Esophagus (tissue), 2 donors: ENCODE measurements around the gene VPS13D. TPM values are rescaled to one million over a fixed set of nuclear protein-coding genes. Genes with fewer than 3 reads are reported as not detected.

Experiments used
- H3K27ac ChIP-seq, 2 donors: one replicate each; pipeline ENCODE4 v1.5.1; 2013; ENCODE audit warnings: low read depth in 2 of 2, mild to moderate bottlenecking in 2 of 2, inconsistent platforms in 1 of 2, low read length in 1 of 2, moderate library complexity in 1 of 2
- H3K27me3 ChIP-seq, 2 donors: one replicate each; pipeline ENCODE4 v1.6.1; 2013; ENCODE audit warnings: low read length in 2 of 2, control low read depth in 1 of 2, mild to moderate bottlenecking in 1 of 2; ENCODE audit not compliant: insufficient read depth in 2 of 2, control insufficient read depth in 1 of 2
- H3K36me3 ChIP-seq, 2 donors: one replicate each; pipeline ENCODE4 v1.6.1; 2013; ENCODE audit warnings: low read length in 1 of 2; ENCODE audit not compliant: control insufficient read depth in 2 of 2, insufficient read depth in 2 of 2
- H3K4me1 ChIP-seq, 2 donors: one replicate each; pipeline ENCODE4 v1.6.1; 2013; ENCODE audit warnings: low read length in 1 of 2; ENCODE audit not compliant: control insufficient read depth in 2 of 2, insufficient read depth in 2 of 2
- H3K4me3 ChIP-seq, 2 donors: one replicate each; pipeline ENCODE4 v1.5.1; 2013; ENCODE audit warnings: low read length in 2 of 2, mild to moderate bottlenecking in 2 of 2, low read depth in 1 of 2, moderate library complexity in 1 of 2
- H3K9me3 ChIP-seq, 2 donors: one replicate each; pipeline ENCODE4 v1.6.1; 2013; ENCODE audit warnings: mild to moderate bottlenecking in 2 of 2, low read depth in 1 of 2, low read length in 1 of 2, moderate library complexity in 1 of 2; ENCODE audit not compliant: control insufficient read depth in 2 of 2, insufficient read depth in 1 of 2
- WGBS, 2 donors: extraction: QIAGEN DNeasy Blood & Tissue Kit; methylation state at CpG; one replicate each; pipeline ENCODE4 v1.1.7; 2013; 5-methylcytosine and 5-hydroxymethylcytosine counted together
- polyA plus RNA-seq, 2 donors: library from polyadenylated mRNA; stranded (reverse); fragments of 200-250 nt; gene quantifications; one replicate each; pipeline ENCODE4 v1.2.3, GENCODE V29; 2013
- donor health status: healthy with polysubstance abuse.
- donor health status: Bipolar disorder and iron deficiency.

The VPS13D gene
- polyA plus RNA-seq, 2 donors = 26.3 to 36.9 TPM

DNA sequence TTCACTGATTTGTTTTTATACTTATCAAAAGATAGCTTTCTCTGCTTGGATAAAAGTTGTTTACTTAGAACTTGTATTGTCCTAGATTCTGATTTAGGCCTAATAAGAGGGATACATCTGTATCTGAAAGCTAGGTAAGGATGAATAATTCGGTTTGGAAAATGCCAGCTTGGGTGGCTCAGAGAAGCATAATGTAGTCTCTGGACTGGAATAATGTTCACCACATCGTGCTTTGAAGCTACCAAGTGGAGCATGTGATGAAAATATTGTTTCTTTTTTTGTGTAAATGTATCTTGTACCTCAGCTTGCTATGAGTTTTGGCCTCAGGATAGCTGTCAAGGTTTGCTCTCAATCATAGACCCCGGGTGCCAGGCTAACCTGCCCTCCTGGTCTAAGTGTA is 49.2 kb downstream of the VPS13D start:
- no peaks in the 10 kb centered on the region for H3K4me1 ChIP-seq
- no peak overlapping the region for H3K4me3 ChIP-seq
- 85 to 86% methylated on average over 3 of the region's 3 CpGs for WGBS, 2 donors
- H3K36me3 ChIP-seq = peaks cover 22 to 23% of the 10 kb centered on the region in 2 donors
- no peak overlapping the region for H3K27ac ChIP-seq
- no peaks in the 10 kb centered on the region for H3K27me3 ChIP-seq
- H3K9me3 ChIP-seq = no peaks in the 10 kb centered on the region

DNA sequence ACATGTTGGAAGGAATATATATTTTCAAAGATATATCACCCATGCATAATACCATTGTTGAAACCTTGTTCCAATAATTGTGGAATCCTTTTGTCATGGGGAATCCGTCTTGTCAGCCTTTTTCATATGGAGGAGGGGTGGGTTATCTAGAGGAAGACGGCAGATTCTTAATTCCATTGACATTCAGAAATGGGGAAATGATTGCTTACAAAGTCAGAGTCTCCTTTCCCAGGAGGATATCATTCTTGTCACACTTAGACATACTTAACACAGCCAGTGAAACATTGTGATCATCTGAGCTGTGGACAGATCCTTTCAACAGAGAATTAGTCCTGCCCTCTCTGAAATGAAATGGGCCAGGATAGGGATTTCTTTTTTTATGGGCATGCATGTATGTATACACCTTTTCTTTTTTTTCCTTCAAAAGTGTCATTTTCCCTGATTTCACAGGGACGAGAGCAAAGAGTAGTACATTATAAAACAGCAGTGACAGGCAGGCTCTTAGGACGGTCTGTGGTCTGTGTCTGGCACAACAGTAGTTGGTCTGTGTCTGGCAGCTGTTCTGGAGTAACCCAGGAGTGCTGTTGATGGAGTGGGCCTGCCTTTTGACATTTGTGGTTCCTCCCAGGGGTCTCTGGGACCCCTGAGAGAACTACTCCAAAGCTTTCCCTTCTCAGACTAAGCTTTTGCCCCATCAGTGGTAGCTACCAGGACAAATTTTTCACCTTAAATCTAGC is 50.1 kb downstream of the VPS13D start:
- Histone ChIP-seq H3K27me3 (no peaks in the 10 kb centered on the region), H3K4me1 (no peaks in the 10 kb centered on the region), H3K27ac (no peak overlapping the region), H3K4me3 (no peak overlapping the region), H3K9me3 (no peaks in the 10 kb centered on the region), H3K36me3 (peaks cover 22 to 24% of the 10 kb centered on the region in 2 donors)
- 85 to 86% methylated on average over 4 of the region's 4 CpGs for WGBS, 2 donors

DNA sequence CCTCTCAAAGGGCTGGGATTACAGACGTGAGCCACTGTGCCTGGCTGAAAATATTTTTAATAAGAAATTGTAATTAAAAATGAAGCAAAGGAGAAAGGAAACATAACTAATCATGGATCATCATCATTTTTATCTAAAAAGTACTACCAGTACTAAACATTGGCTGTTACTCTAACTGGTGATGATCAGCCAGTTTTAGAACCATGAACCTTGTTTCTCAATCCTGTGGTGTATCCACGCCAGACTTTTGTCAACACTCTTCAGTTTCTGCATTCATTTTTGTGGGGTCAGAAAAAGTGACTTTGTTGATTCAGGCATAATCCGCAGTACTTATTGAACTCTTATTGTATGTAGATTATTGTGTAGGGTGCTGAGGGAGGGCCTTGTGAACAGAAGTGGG is 52.3 kb downstream of the VPS13D start:
- no peak overlapping the region for H3K4me3 ChIP-seq
- H3K27me3 ChIP-seq = no peaks in the 10 kb centered on the region
- no peaks in the 10 kb centered on the region for H3K9me3 ChIP-seq
- no peak overlapping the region for H3K27ac ChIP-seq
- peaks cover 18 to 25% of the 10 kb centered on the region in 2 donors for H3K36me3 ChIP-seq
- H3K4me1 ChIP-seq = no peaks in the 10 kb centered on the region
- 90 to 92% methylated on average over 3 of the region's 3 CpGs for whole genome bisulfite sequencing, 2 donors

DNA sequence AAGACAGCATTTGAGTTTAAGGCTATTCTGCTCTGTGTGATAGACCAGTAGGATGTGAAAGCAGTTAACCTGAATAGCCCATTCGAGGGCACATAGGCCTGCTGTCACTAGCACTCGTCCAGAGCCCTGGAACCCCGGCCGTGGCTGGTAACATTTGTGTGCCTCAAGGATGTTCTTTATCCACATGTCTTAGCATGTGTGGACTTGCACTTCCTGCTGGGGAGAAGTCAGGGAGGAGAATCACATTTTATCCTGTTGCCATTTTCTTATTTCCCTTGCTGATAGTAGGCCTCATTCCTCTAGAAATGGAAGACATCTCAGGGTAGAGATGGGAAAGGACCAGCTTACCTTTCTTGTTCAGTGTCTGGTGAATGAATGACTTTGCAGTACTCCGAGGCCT is 54.7 kb downstream of the VPS13D start:
- Histone ChIP-seq H3K27ac (no peak overlapping the region), H3K9me3 (no peaks in the 10 kb centered on the region), H3K4me1 (no peaks in the 10 kb centered on the region), H3K27me3 (no peaks in the 10 kb centered on the region), H3K4me3 (no peak overlapping the region), H3K36me3 (peaks cover 17 to 27% of the 10 kb centered on the region in 2 donors)
- WGBS, 2 donors = 71 to 84% methylated on average over 5 of the region's 5 CpGs

DNA sequence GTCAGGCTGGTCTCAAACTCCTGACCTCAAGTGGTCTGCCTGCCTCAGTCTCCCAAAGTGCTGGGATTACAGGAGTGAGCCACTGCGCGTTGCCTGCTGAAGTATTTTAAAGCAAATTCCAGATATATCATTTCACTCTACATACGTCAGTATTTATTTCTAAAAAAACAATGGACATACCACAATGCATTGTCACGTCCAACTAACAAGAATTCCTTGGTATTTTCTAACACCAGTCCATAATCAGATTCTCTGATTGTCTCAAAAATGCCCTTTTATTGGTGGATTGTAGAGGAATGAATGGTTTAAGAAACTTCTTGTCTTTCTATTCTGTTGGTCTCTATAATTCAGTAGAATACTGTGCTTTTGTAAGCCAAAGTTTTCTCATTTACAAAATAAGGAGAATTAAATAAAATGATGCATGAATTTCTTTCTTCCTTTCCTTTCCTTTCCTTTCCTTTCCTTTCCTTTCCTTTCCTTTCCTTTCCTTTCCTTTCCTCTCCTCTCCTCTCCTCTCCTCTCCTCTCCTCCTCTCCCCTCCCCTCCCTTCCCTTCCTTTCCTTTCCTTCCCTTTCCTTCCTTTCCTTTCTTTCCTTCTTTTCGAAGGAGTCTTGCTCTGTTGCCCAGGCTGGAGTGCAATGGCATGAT is 55.8 kb downstream of the VPS13D start:
- no peaks in the 10 kb centered on the region for H3K27me3 ChIP-seq
- WGBS, 2 donors = 95% methylated on average over 5 of the region's 5 CpGs
- no peaks in the 10 kb centered on the region for H3K9me3 ChIP-seq
- no peak overlapping the region for H3K4me3 ChIP-seq
- no peak overlapping the region for H3K27ac ChIP-seq
- H3K4me1 ChIP-seq = no peaks in the 10 kb centered on the region
- peaks cover 18 to 23% of the 10 kb centered on the region in 2 donors for H3K36me3 ChIP-seq

DNA sequence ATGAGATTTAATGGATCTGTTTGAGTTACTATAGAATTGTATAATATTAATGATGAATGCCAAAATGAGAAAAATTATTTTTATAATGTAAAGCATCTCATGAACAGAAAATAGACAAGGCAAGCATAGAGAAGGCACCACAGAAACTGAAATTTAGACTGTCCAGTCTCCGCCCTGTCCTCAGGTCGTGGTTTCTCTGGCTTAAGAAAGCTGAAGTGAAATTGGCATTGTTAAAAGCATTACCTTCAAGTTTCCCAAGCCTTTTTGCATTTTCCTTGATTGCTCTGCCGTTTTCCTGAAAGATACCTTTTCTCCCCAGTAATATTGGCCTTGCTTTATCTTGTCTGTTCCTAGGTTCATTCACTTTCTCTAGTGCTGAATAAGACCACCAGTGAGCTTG is 58.0 kb downstream of the VPS13D start:
- H3K27me3 ChIP-seq = no peaks in the 10 kb centered on the region
- H3K4me3 ChIP-seq = no peak overlapping the region
- no peaks in the 10 kb centered on the region for H3K9me3 ChIP-seq
- H3K4me1 ChIP-seq = no peaks in the 10 kb centered on the region
- H3K27ac ChIP-seq = no peak overlapping the region
- WGBS, 2 donors = 84 to 86% methylated on average over 3 of the region's 3 CpGs
- H3K36me3 ChIP-seq = peaks cover 20 to 23% of the 10 kb centered on the region in 2 donors

DNA sequence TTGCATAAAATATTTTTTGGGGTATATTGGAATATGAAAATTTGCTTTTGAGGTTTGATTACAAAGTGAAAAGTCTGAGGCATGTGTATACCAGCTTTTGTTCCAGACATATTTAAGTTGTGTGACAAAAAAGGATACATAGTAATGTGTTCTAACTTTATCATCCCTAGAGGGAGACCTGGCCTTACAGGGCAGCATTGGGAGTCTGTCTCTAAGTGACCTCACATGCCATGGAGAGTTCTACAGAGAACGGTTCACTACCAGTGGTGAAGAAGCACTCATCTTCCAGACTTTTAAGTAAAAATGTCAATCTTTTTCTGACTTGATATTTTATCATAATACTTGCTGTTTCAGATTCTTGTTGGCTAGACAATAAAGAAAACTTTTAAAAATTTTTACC is 61.0 kb downstream of the VPS13D start:
- WGBS, 2 donors = 85 to 86% methylated on average over 1 of the region's 1 CpG
- no peak overlapping the region for H3K27ac ChIP-seq
- peaks cover 13 to 18% of the 10 kb centered on the region in 2 donors for H3K36me3 ChIP-seq
- no peaks in the 10 kb centered on the region for H3K27me3 ChIP-seq
- H3K4me1 ChIP-seq = no peaks in the 10 kb centered on the region
- no peak overlapping the region for H3K4me3 ChIP-seq
- no peaks in the 10 kb centered on the region for H3K9me3 ChIP-seq

DNA sequence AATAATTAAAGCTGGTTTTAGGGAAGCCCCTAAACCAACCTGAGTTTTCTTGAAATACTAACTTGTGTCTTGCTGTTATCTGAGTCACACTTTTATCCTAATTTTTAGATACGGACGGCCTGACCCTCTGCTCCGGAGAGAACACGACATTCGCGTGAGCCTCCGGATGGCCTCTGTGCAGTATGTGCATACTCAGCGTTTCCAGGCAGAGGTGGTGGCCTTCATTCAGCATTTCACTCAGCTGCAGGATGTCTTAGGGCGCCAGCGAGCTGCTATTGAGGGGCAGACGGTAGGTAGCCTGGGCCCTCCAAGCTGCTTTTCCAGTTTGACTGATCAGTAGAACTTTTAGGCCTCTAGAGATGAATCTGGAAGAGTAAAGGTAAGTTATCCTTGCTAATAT is 63.6 kb downstream of the VPS13D start:
- H3K36me3 ChIP-seq = peaks cover 6 to 18% of the 10 kb centered on the region in 2 donors
- H3K27me3 ChIP-seq = no peaks in the 10 kb centered on the region
- no peaks in the 10 kb centered on the region for H3K9me3 ChIP-seq
- no peak overlapping the region for H3K27ac ChIP-seq
- 92% methylated on average over 11 of the region's 11 CpGs for WGBS, 2 donors
- no peaks in the 10 kb centered on the region for H3K4me1 ChIP-seq
- no peak overlapping the region for H3K4me3 ChIP-seq

DNA sequence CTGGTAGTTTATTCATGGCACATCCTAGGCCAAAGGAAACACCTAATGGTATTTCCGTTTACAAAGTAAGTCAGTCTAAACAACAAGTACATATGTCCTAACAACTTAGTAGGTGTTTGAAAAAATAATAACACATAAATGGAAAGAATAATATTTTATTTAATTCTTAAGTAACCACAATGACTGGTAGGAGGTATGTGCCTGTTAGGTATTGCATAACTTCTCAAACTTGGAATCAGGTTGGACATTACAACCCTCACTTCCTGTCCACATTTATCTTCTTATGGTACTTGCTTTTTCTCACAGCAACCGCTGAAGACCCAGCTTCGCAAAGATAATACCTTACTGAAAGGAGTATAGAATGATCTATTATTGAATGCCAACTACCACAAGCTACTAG is 64.2 kb downstream of the VPS13D start:
- 94 to 96% methylated on average over 3 of the region's 3 CpGs for WGBS, 2 donors
- H3K4me1 ChIP-seq = no peaks in the 10 kb centered on the region
- no peak overlapping the region for H3K4me3 ChIP-seq
- H3K9me3 ChIP-seq = no peaks in the 10 kb centered on the region
- peaks cover 6 to 14% of the 10 kb centered on the region in 2 donors for H3K36me3 ChIP-seq
- no peaks in the 10 kb centered on the region for H3K27me3 ChIP-seq
- no peak overlapping the region for H3K27ac ChIP-seq

DNA sequence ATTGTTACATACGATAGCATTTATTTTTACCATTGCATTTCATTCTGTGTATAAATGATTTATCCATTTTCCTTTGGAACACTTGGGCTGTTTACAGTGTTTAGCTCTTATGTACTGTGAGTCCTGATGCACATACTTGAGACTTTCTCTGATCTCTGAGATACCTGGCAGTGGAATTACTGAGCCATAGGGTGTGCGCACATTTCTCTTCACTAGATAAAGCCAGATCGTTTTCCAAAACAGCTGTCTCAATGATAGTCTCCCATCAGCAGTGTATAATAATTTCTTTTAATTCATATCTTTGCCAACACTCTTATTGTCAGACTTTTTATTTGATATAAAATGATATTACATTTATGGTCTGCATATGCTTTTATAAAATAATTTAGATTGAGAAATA is 66.2 kb downstream of the VPS13D start:
- no peaks in the 10 kb centered on the region for H3K9me3 ChIP-seq
- WGBS, 2 donors = 84 to 85% methylated on average over 3 of the region's 3 CpGs
- H3K36me3 ChIP-seq = peaks cover 6 to 15% of the 10 kb centered on the region in 2 donors
- no peaks in the 10 kb centered on the region for H3K27me3 ChIP-seq
- H3K4me1 ChIP-seq = no peaks in the 10 kb centered on the region
- H3K4me3 ChIP-seq = no peak overlapping the region
- H3K27ac ChIP-seq = no peak overlapping the region
